ENCODE measurements around the gene ROBO1. TPM values are rescaled to one million over a fixed set of nuclear protein-coding genes. Genes with fewer than 3 reads are reported as not detected.

Gene ROBO1
- total RNA-seq, 2 donors from 2014 or later, result 13.6 to 18.7 TPM

DNA sequence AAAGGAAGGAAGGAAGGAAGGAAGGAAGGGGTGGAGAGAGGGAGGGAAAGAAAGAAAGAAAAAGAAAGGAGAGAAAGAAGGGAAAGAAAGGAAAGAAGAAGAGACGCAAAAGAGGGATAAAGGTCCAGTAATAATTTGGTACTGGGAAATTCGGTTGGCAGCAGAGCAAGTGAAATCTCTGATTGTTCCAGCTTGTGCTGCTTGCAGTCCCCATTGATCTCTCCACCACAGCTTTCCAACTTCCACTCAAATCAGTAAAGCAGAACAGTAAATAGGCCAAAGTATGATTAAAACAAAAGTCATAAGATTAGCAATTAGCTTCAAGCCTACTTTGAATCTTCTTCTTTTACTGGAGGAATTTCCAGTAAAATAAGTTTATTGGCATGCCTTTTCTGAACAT, 357.2 kb downstream of the ROBO1 start:
- intact Hi-C loops (cut with DNase I), result no loop called here
- ATAC-seq (no peak), DNase-seq (no peak)

- DNase-seq (no peak), ATAC-seq (no peak)
- intact Hi-C loops (cut with DNase I), result no loop called here
Measured at GRCh38 chr3:79410136-79410535, 357.7 kb downstream of the ROBO1 start.

- ATAC-seq (no peak), DNase-seq (no peak)
- intact Hi-C loops (cut with DNase I), result no loop called here
Measured at GRCh38 chr3:79406175-79406574, 361.6 kb downstream of the ROBO1 start.

DNA sequence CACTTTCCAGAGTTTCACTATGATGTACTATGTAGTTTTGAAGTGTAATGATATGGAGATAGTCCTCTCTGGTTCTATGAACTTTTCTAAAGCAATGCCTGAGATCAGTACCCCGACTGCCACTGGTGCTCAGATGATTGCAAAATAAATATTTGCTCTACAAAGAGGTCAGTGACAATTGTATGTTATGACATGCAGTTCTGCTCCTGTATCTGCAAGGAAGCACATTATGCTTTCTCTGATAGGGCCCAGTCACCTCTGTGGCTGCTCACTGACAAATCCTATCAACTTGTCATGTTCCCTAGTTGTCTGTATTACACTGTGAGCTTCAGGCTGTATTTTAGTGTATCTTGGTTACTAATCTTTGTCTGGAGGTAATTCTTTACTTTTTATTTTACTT, 362.6 kb downstream of the ROBO1 start:
- no peak for ATAC-seq
- intact Hi-C loops (cut with DNase I), result no loop called here
- DNase-seq, result no peak

- ATAC-seq (no peak), DNase-seq (no peak)
- intact Hi-C loops (cut with DNase I), result no loop called here
Measured at GRCh38 chr3:79396595-79396994, 371.2 kb downstream of the ROBO1 start.

GRCh38 chr3:79392479-79392878, 375.3 kb downstream of the ROBO1 start:
- ATAC-seq (no peak), DNase-seq (no peak)
- intact Hi-C loops (cut with DNase I), result no loop called here

DNA sequence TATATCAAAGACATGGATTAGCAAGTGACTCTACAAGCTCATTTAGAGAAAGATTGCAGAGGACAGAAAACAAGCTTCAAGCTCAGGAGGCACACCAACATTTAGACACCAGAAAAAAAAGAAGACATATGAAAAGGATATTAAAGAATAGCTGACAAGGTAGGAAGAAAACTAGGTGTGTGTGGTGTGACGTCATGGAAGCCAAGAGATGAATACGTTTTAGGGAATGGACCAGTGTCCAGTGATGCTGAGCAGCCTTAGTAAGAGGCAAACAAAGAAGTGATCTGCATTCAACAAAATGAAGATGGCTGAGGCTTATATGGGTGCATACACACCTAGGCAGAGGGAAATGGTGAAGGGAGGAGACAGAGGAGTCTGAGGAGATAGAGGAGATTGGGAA, 377.4 kb downstream of the ROBO1 start:
- intact Hi-C loops (cut with DNase I), result no loop called here
- no peak for ATAC-seq
- no peak for DNase-seq

GRCh38 chr3:79385211-79385610, 382.6 kb downstream of the ROBO1 start:
- ATAC-seq, result no peak
- intact Hi-C loops (cut with DNase I), result no loop called here
- DNase-seq, result no peak

GRCh38 chr3:79383402-79384012, 384.3 kb downstream of the ROBO1 start:
- intact Hi-C loops (cut with DNase I), result no loop called here
- ATAC-seq, result no peak
- no peak for DNase-seq

DNA sequence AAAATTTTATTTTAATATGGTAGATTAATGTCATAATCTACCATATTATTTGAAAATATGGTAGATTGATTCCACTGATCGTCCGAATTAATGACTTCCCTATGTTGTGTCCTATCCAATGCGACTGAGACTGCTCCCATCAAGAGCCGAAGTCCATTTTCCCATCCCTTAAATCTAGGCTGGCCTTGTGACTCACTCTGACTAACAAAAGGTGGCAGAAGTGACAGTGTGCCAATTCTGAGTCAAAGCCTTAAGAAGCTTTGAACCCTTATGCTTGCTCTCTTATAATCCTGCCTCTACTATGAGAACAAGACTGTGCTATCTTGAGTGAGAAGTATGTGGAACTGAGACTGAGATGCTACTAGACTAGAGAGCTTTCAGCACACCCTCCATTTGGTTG, 387.2 kb downstream of the ROBO1 start:
- ATAC-seq (no peak), DNase-seq (no peak)
- intact Hi-C loops (cut with DNase I), result no loop called here

DNA sequence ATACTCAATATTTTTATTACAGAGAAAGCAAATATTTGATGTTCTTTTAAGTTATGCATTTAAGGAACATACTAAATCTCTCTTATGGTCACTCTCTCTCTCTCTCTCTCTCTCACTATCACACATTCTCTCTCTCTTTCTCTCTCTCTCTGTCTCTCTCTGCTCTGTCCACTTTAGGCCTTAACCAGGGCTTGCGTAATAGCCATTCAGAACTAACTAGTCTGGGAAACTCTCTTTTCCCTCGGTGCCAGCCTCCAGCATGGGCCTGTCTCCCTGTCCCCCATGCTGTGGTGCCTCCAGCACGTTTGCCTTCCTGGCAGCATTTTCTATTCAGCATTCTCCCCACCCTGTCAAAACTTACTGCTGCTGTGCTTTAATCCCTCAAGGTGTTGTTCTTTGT, 389.7 kb downstream of the ROBO1 start:
- intact Hi-C loops (cut with DNase I), result no loop called here
- ATAC-seq (no peak), DNase-seq (no peak)

DNA sequence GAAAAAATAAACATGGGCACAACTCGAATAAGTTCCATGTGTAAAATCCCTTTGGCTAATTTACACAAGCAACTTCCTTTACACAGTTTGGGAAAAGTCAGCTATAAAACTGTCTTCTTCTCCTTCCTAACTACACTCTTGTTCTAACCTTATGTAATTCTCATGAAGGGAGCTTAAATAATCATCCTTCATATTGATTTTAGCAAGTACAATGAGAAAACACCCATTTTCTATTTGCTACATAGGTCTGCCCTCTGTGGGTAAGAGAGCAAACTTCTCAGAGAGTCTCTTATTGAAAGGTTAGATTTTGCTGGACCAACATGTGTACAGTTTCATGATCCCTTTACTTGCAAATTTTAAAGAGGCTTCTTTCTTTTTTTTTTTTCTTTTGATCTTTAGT, 398.5 kb downstream of the ROBO1 start:
- ATAC-seq (no peak), DNase-seq (no peak)
- intact Hi-C loops (cut with DNase I), result no loop called here

- DNase-seq (no peak), ATAC-seq (no peak)
- intact Hi-C loops (cut with DNase I), result no loop called here
Measured at GRCh38 chr3:79368403-79368802, 399.4 kb downstream of the ROBO1 start.

DNA sequence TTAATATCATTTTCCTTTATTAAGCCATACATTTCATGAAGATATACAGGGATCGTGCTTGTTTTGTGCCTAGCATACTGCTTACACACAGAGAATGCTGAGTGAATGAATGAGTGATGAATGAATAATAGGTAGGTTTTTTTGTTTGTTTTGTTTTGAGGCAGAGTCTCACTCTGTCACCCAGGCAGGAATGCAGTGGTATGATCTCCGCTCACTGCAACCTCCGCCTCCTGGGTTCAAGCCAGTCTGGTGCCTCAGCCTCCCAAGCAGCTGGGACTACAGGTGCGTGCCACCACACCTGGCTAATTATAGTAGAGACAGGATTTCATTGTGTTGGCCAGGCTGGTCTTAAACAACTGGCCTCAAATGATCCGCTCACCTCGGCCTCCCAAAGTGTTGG, 400.0 kb downstream of the ROBO1 start:
- intact Hi-C loops (cut with DNase I), result no loop called here
- no peak for ATAC-seq
- no peak for DNase-seq

GRCh38 chr3:79367066-79367465, 400.7 kb downstream of the ROBO1 start:
- DNase-seq, result no peak
- no peak for ATAC-seq

GRCh38 chr3:79366414-79366813, 401.4 kb downstream of the ROBO1 start:
- intact Hi-C loops (cut with DNase I), result no loop called here
- DNase-seq, result no peak
- ATAC-seq, result peak in 1 of 2 donors; percentile 68

More at GRCh38 chr3:79367066-79367465, 400.7 kb downstream of the ROBO1 start:
- intact Hi-C loops (cut with DNase I), result no loop called here

DNA sequence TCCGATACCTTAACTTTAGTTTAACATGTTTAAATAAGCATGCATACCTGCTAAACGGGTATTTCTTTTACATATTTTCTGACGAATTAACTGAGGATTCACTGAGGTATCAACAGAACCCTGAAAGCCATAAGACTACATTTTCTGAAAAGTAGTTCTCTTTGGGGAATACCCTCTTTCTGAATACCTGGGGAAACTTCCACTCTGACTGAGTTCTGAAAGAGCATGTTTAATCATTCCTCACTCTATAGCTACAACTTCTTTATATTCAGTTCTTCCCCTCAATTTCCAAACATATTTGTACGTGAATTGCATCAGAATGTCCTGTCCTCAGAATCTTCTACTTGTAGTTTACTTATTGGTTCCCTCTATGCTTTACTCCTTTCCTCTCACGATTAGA, 403.0 kb downstream of the ROBO1 start:
- DNase-seq, result no peak
- ATAC-seq, result no peak
- intact Hi-C loops (cut with DNase I), result loop anchor here in 1 of 2 donors (5.0 kb wide), 1 partner anchor 133 kb away; no protein-coding TSS in a partner anchor

- no peak for ATAC-seq
- DNase-seq, result no peak
- intact Hi-C loops (cut with DNase I), result loop anchor here in 1 of 2 donors (2.0 to 5.0 kb wide), 2 partner anchors 135 to 276 kb away; no protein-coding TSS in a partner anchor
Measured at GRCh38 chr3:79362571-79363270, 405.1 kb downstream of the ROBO1 start.

- ATAC-seq, result peak in 1 of 2 donors; percentile 50
- intact Hi-C loops (cut with DNase I), result loop anchor here in 1 of 2 donors (2.0 to 5.0 kb wide), 2 partner anchors 135 to 275 kb away; no protein-coding TSS in a partner anchor
- DNase-seq, result no peak
Measured at GRCh38 chr3:79361748-79362378, 405.9 kb downstream of the ROBO1 start.

GRCh38 chr3:79358327-79358726, 409.5 kb downstream of the ROBO1 start:
- ATAC-seq, result no peak
- intact Hi-C loops (cut with DNase I), result loop anchor here in 1 of 2 donors (10.0 kb wide), 1 partner anchor 274 kb away; no protein-coding TSS in a partner anchor

More at GRCh38 chr3:79358327-79358726, 409.5 kb downstream of the ROBO1 start:
- no peak for DNase-seq
